PC-9 (cell line): ENCODE data around the gene ZNF630.

Source experiments
- CTCF ChIP-seq: fragments of 200-600 bp; sonication (generic); conservative IDR thresholded peaks from 2 replicates; pipeline ENCODE4 v1.6.1; 2017; ENCODE audit warnings: mixed run types, antibody characterized with exemption, mild to moderate bottlenecking, moderate library complexity
- EZH2 ChIP-seq: fragments of 200-600 bp; sonication (generic); IDR thresholded peaks from 2 replicates; pipeline ENCODE4 v1.8.0; 2017; ENCODE audit warnings: antibody characterized with exemption, low read depth

GRCh38 chrX:48022100-48022499 is 49.3 kb downstream of the ZNF630 start:
- no peak for TF ChIP-seq CTCF
- TF ChIP-seq EZH2: no peak
